HG03064 (cell line): Measurements from ENCODE around the gene RBM17.
"Not testable (repeated sequence)": the region's sequence is repeated elsewhere in the genome, so short reads cannot be mapped to it uniquely, and the experiment has no call there.

Source experiments
- ATAC-seq: cut with Tn5 transposase; IDR thresholded peaks from one replicate; pipeline ENCODE4 v1.9.1; 2021; ENCODE audit warnings: low read depth; ENCODE audit not compliant: unreplicated experiment

RBM17 gene

GRCh38 chr10:6088721-6089333 lies at the start of gene RBM17:
Gene RBM17, plus strand, starts transcription at chr10:6089034. Its CDS starts 8,032 bp downstream, at chr10:6097066.
- peak; percentile 79 for ATAC-seq

- ATAC-seq = no peak
These were observed 49.1 kb upstream of the RBM17 start for GRCh38 chr10:6039711-6040110.

GRCh38 chr10:6040205-6040604 lies 48.6 kb upstream of the RBM17 start:
- ATAC-seq = no peak

GRCh38 chr10:6043377-6043776 lies 45.5 kb upstream of the RBM17 start:
- ATAC-seq = not testable (repeated sequence)

GRCh38 chr10:6044060-6044459 lies 44.8 kb upstream of the RBM17 start:
- no peak for ATAC-seq

- no peak for ATAC-seq
These were observed 44.0 kb upstream of the RBM17 start for GRCh38 chr10:6044751-6045313.

GRCh38 chr10:6045314-6045848 lies 43.5 kb upstream of the RBM17 start:
- no peak for ATAC-seq

- ATAC-seq = no peak
These were observed 42.7 kb upstream of the RBM17 start for GRCh38 chr10:6045878-6046772.

GRCh38 chr10:6046773-6047611 lies 41.8 kb upstream of the RBM17 start:
- no peak for ATAC-seq

GRCh38 chr10:6047847-6048246 lies 41.0 kb upstream of the RBM17 start:
- no peak for ATAC-seq

GRCh38 chr10:6048281-6049030 lies 40.4 kb upstream of the RBM17 start:
- no peak for ATAC-seq

- ATAC-seq = no peak
These were observed 39.8 kb upstream of the RBM17 start for GRCh38 chr10:6049031-6049400.

- ATAC-seq = peak; percentile 64
These were observed 37.9 kb upstream of the RBM17 start for GRCh38 chr10:6050801-6051445.

- peak; percentile 24 for ATAC-seq
These were observed 36.3 kb upstream of the RBM17 start for GRCh38 chr10:6052247-6053221.

GRCh38 chr10:6053303-6053702 lies 35.5 kb upstream of the RBM17 start:
- ATAC-seq = no peak

GRCh38 chr10:6053816-6054631 lies 34.8 kb upstream of the RBM17 start:
- no peak for ATAC-seq

- ATAC-seq = no peak
These were observed 34.0 kb upstream of the RBM17 start for GRCh38 chr10:6054884-6055283.
